NCI-H524 treated with DMSO at 0.1 percent for 48 hours (cell line): ENCODE results near the gene PRR15.

ENCODE experiments used
- DNase-seq: peaks from one replicate; lab custom pipeline; 2025; lab: John Stamatoyannopoulos, UW

The PRR15 gene

GRCh38 chr7:29569648-29570047 lies 6.0 kb downstream of the PRR15 start:
- DNase-seq = no peak

- DNase-seq = no peak
Observed at GRCh38 chr7:29572558-29572957, 8.9 kb downstream of the PRR15 start.

GRCh38 chr7:29573567-29573966 lies 9.9 kb downstream of the PRR15 start:
- DNase-seq = no peak

GRCh38 chr7:29574659-29575058 lies 11.0 kb downstream of the PRR15 start:
- DNase-seq = no peak

GRCh38 chr7:29587195-29587808 lies 23.7 kb downstream of the PRR15 start:
- no peak for DNase-seq

GRCh38 chr7:29588212-29588611 lies 24.6 kb downstream of the PRR15 start:
- no peak for DNase-seq

- no peak for DNase-seq
Observed at GRCh38 chr7:29588900-29589696, 25.5 kb downstream of the PRR15 start.

- DNase-seq = no peak
Observed at GRCh38 chr7:29592866-29593265, 29.2 kb downstream of the PRR15 start.

- DNase-seq = no peak
Observed at GRCh38 chr7:29593459-29593858, 29.8 kb downstream of the PRR15 start.

- no peak for DNase-seq
Observed at GRCh38 chr7:29596593-29597178, 33.1 kb downstream of the PRR15 start.

- no peak for DNase-seq
Observed at GRCh38 chr7:29597266-29597665, 33.6 kb downstream of the PRR15 start.

GRCh38 chr7:29598137-29598536 lies 34.5 kb downstream of the PRR15 start:
- no peak for DNase-seq

- no peak for DNase-seq
Observed at GRCh38 chr7:29598613-29599012, 35.0 kb downstream of the PRR15 start.

- DNase-seq = no peak
Observed at GRCh38 chr7:29599026-29599425, 35.4 kb downstream of the PRR15 start.

GRCh38 chr7:29600661-29601060 lies 37.0 kb downstream of the PRR15 start:
- no peak for DNase-seq

- no peak for DNase-seq
Observed at GRCh38 chr7:29604052-29604451, 40.4 kb downstream of the PRR15 start.

GRCh38 chr7:29604702-29605101 lies 41.1 kb downstream of the PRR15 start:
- DNase-seq = no peak

GRCh38 chr7:29605671-29606070 lies 42.0 kb downstream of the PRR15 start:
- no peak for DNase-seq

- no peak for DNase-seq
Observed at GRCh38 chr7:29606287-29606721, 42.7 kb downstream of the PRR15 start.

- no peak for DNase-seq
Observed at GRCh38 chr7:29606830-29607229, 43.2 kb downstream of the PRR15 start.

GRCh38 chr7:29607259-29607658 lies 43.6 kb downstream of the PRR15 start:
- no peak for DNase-seq

- DNase-seq = no peak
Observed at GRCh38 chr7:29607889-29608288, 44.3 kb downstream of the PRR15 start.
